Neural cell (in vitro differentiated cells): ENCODE data around the gene UMODL1. TPM values are rescaled to one million over a fixed set of nuclear protein-coding genes. Genes with fewer than 3 reads are reported as not detected.

Experiments
- H2AFZ ChIP-seq: fragments of 200-600, 300-800 bp; sonication (generic), shearing (Covaris generic); 2 replicates; pipeline ENCODE4 v1.6.0; 2014; ENCODE audit warnings: low read depth, mild to moderate bottlenecking, antibody characterized with exemption, low read length, moderate library complexity
- H3F3A ChIP-seq: fragments of 200-600 bp; shearing (Covaris generic); 2 replicates; pipeline ENCODE4 v1.6.1; 2016; ENCODE audit warnings: mild to moderate bottlenecking, moderate library complexity, mixed read lengths, antibody characterized with exemption, low read length; ENCODE audit not compliant: insufficient read depth, poor library complexity, severe bottlenecking
- H3K27ac ChIP-seq: fragments of 200-600, 300-800 bp; sonication (generic), shearing (Covaris generic); 2 replicates; pipeline ENCODE4 v1.5.1; 2014; ENCODE audit warnings: mild to moderate bottlenecking, low read length, moderate library complexity
- H3K27me3 ChIP-seq: fragments of 300-800, 200-600 bp; sonication (generic), shearing (Covaris generic); 2 replicates; pipeline ENCODE4 v1.6.0; 2014; ENCODE audit warnings: mild to moderate bottlenecking, low read depth, low read length, moderate library complexity; ENCODE audit not compliant: insufficient read depth
- H3K36me3 ChIP-seq: fragments of 300-800, 200-600 bp; sonication (generic), shearing (Covaris generic); 2 replicates; pipeline ENCODE4 v1.5.1; 2014; ENCODE audit warnings: mild to moderate bottlenecking, antibody characterized with exemption, low read length, moderate library complexity; ENCODE audit not compliant: insufficient read depth
- H3K4me2 ChIP-seq: fragments of 300-800, 200-600 bp; sonication (generic), shearing (Covaris generic); 2 replicates; pipeline ENCODE4 v1.6.0; 2014; ENCODE audit warnings: mild to moderate bottlenecking, low read length
- H3K4me3 ChIP-seq: fragments of 300-800, 200-600 bp; sonication (generic), shearing (Covaris generic); 2 replicates; pipeline ENCODE4 v1.5.1; 2014; ENCODE audit warnings: mild to moderate bottlenecking, low read length, moderate library complexity
- H3K79me2 ChIP-seq: fragments of 200-600 bp; shearing (Covaris generic); replicated peaks from 2 replicates; pipeline ENCODE4 v1.6.0; 2014; ENCODE audit warnings: mild to moderate bottlenecking, low read length, moderate library complexity; ENCODE audit not compliant: insufficient read depth
- H3K9ac ChIP-seq: fragments of 300-800, 200-600 bp; sonication (generic), shearing (Covaris generic); 2 replicates; pipeline ENCODE4 v1.6.1; 2016; ENCODE audit warnings: mild to moderate bottlenecking, low read length, mixed read lengths
- H3K9me2 ChIP-seq: fragments of 200-600 bp; shearing (Covaris generic); 2 replicates; pipeline ENCODE4 v1.6.1; 2016; ENCODE audit warnings: mild to moderate bottlenecking, low read length, mixed read lengths; ENCODE audit not compliant: insufficient read depth
- H3K9me3 ChIP-seq: fragments of 200-600, 300-800 bp; sonication (generic), shearing (Covaris generic); 2 replicates; pipeline ENCODE4 v1.6.1; 2016; ENCODE audit warnings: mild to moderate bottlenecking, mixed run types, low read length, moderate library complexity, mixed read lengths
- H4K20me1 ChIP-seq: fragments of 200-600 bp; shearing (Covaris generic); 2 replicates; pipeline ENCODE4 v1.6.1; 2016; ENCODE audit warnings: mild to moderate bottlenecking, mixed run types; ENCODE audit not compliant: insufficient read depth
- CTCF ChIP-seq: fragments of 450-650 bp; IDR thresholded peaks from 2 replicates; pipeline ENCODE4 v1.5.1; 2014; ENCODE audit warnings: antibody characterized with exemption, mild to moderate bottlenecking, moderate library complexity; ENCODE audit not compliant: poor library complexity, severe bottlenecking
- EP300 ChIP-seq: fragments of 450-650 bp; conservative IDR thresholded peaks from 2 replicates; pipeline ENCODE4 v1.6.1; 2014; ENCODE audit warnings: antibody characterized with exemption, mild to moderate bottlenecking, moderate library complexity; ENCODE audit not compliant: poor library complexity, severe bottlenecking
- EZH2 ChIP-seq: fragments of 200-600, 300-800 bp; shearing (Covaris generic), sonication (generic); IDR thresholded peaks from 2 replicates; pipeline ENCODE4 v1.6.1; 2014; ENCODE audit warnings: antibody characterized with exemption, low read length, borderline replicate concordance, mild to moderate bottlenecking; ENCODE audit not compliant: insufficient read depth, poor library complexity, severe bottlenecking
- MXI1 ChIP-seq: fragments of 450-650 bp; conservative IDR thresholded peaks from 2 replicates; pipeline ENCODE4 v1.6.1; 2014; ENCODE audit warnings: antibody characterized with exemption, mild to moderate bottlenecking; ENCODE audit not compliant: poor library complexity, severe bottlenecking
- POLR2AphosphoS5 ChIP-seq: IDR thresholded peaks from 2 replicates; pipeline ENCODE4 v1.6.1; 2012
- RAD21 ChIP-seq: fragments of 450-650 bp; conservative IDR thresholded peaks from 2 replicates; pipeline ENCODE4 v1.6.1; 2014; ENCODE audit warnings: antibody characterized with exemption, mild to moderate bottlenecking, moderate library complexity
- REST ChIP-seq: IDR thresholded peaks from 2 replicates; pipeline ENCODE4 v1.6.1; 2012; ENCODE audit warnings: borderline replicate concordance
- SMC3 ChIP-seq: fragments of 450-650 bp; conservative IDR thresholded peaks from 2 replicates; pipeline ENCODE4 v1.6.1; 2014; ENCODE audit warnings: antibody characterized with exemption, mild to moderate bottlenecking, moderate library complexity; ENCODE audit not compliant: poor library complexity
- TAF1 ChIP-seq: IDR thresholded peaks from 2 replicates; pipeline ENCODE4 v1.6.1; 2012; ENCODE audit warnings: low read depth
- polyA plus RNA-seq: library from polyadenylated mRNA; depleted of rRNA; stranded (reverse); fragments of >200 nt; gene quantifications from 2 replicates; pipeline ENCODE4 v1.2.3, GENCODE V29; 2014

The UMODL1 gene
- polyA plus RNA-seq, 1 donor from 2014 or later: 0.11 TPM

- H3K9me3 ChIP-seq: no peaks in the 10 kb centered on the region
- no peak overlapping the region for H2AFZ ChIP-seq
- H3F3A ChIP-seq: no peaks in the 10 kb centered on the region
- no peak overlapping the region for H3K4me3 ChIP-seq
- no peaks in the 10 kb centered on the region for H3K79me2 ChIP-seq
- no peaks in the 10 kb centered on the region for H3K9me2 ChIP-seq
- H3K27me3 ChIP-seq: no peaks in the 10 kb centered on the region
- no peaks in the 10 kb centered on the region for H4K20me1 ChIP-seq
- H3K36me3 ChIP-seq: no peaks in the 10 kb centered on the region
- H3K27ac ChIP-seq: no peak overlapping the region
- no peak overlapping the region for H3K9ac ChIP-seq
- TF ChIP-seq CTCF: no peak
- no peak for TF ChIP-seq POLR2AphosphoS5
- no peak for TF ChIP-seq SMC3
- TF ChIP-seq MXI1: no peak
- TF ChIP-seq RAD21: no peak
- no peak for TF ChIP-seq EP300
- no peak for TF ChIP-seq REST
- H3K4me2 ChIP-seq: no peak overlapping the region
Measured at GRCh38 chr21:42068592-42068991, 2.5 kb upstream of the UMODL1 start.

GRCh38 chr21:42069327-42069726 lies 1.8 kb upstream of the UMODL1 start:
- Histone ChIP-seq H2AFZ (no peak overlapping the region), H4K20me1 (no peaks in the 10 kb centered on the region), H3K9me3 (no peaks in the 10 kb centered on the region), H3K4me3 (no peak overlapping the region), H3K27ac (peak overlapping the region; percentile 27), H3K36me3 (no peaks in the 10 kb centered on the region), H3K79me2 (no peaks in the 10 kb centered on the region), H3K9me2 (no peaks in the 10 kb centered on the region), H3K9ac (peak overlapping the region; percentile 5), H3K27me3 (no peaks in the 10 kb centered on the region), H3F3A (no peaks in the 10 kb centered on the region), H3K4me2 (no peak overlapping the region)
- TF ChIP-seq EP300: no peak

GRCh38 chr21:42069843-42070242 lies 1.3 kb upstream of the UMODL1 start:
- Histone ChIP-seq H2AFZ (no peak overlapping the region), H3K4me3 (no peak overlapping the region), H3K9me2 (no peaks in the 10 kb centered on the region), H3K36me3 (no peaks in the 10 kb centered on the region), H3K27me3 (no peaks in the 10 kb centered on the region), H3F3A (no peaks in the 10 kb centered on the region), H3K4me2 (no peak overlapping the region), H3K9me3 (no peaks in the 10 kb centered on the region), H4K20me1 (no peaks in the 10 kb centered on the region), H3K9ac (no peak overlapping the region), H3K27ac (peak overlapping the region; percentile 27), H3K79me2 (no peaks in the 10 kb centered on the region)
- TF ChIP-seq TAF1 (no peak), SMC3 (no peak), CTCF (no peak), EZH2 (no peak)
